Measurements from ENCODE around the gene URB2.
"Not testable (repeated sequence)": the region's sequence is repeated elsewhere in the genome, so short reads cannot be mapped to it uniquely, and the experiment has no call there.

URB2 gene

GRCh38 chr1:229694053-229694693 is 68.1 kb downstream of the URB2 start:
- DNase-seq, result no peak

- no peak for DNase-seq
Observed at GRCh38 chr1:229696385-229696784, 70.3 kb downstream of the URB2 start.

GRCh38 chr1:229699613-229700267 is 73.7 kb downstream of the URB2 start:
- no peak for DNase-seq

- no peak for DNase-seq
Observed at GRCh38 chr1:229704157-229704556, 78.1 kb downstream of the URB2 start.

- DNase-seq, result not testable (repeated sequence)
Observed at GRCh38 chr1:229705152-229705551, 79.1 kb downstream of the URB2 start.

- DNase-seq, result not testable (repeated sequence)
Observed at GRCh38 chr1:229707127-229707526, 81.1 kb downstream of the URB2 start.

- DNase-seq, result no peak
Observed at GRCh38 chr1:229709500-229710013, 83.5 kb downstream of the URB2 start.

Measured in activated CD4-positive, alpha-beta T cell treated with anti-CD3 and anti-CD28 coated beads, Interleukin-2, amount 50 U/mL, for 1 hour (primary cell).